H1 (cell line): ENCODE measurements around the gene FTSJ3. TPM values are rescaled to one million over a fixed set of nuclear protein-coding genes. Genes with fewer than 3 reads are reported as not detected.

ENCODE experiments used
- CTCF ChIA-PET: fragments of 300-600 bp; sonication (Branson Sonifier 250); formaldehyde crosslinking; loops from one replicate; lab custom pipeline; 2021; ENCODE audit not compliant: partially characterized antibody; lab: Charles Lee
- POLR2A ChIA-PET: fragments of 300-600 bp; sonication (Branson Sonifier 250); formaldehyde crosslinking; loops from one replicate; lab custom pipeline; 2021; ENCODE audit warnings: inconsistent platforms; ENCODE audit not compliant: partially characterized antibody; lab: Charles Lee
- DNase-seq, 2 experiments: peaks; one replicate each; pipeline versions ENCODE4 v3.0.0 to v3.0.0-alpha.2; 2010 to 2022; ENCODE audit warnings: low spot score in 2 of 2, low read depth in 1 of 2, mixed read lengths in 1 of 2
- FAIRE-seq: peaks from 2 replicates; lab custom pipeline; 2011; peaks lifted over from hg19 to GRCh38; lab: Jason Lieb, UNC
- H2AFZ ChIP-seq: 2 replicates; pipeline ENCODE4 v1.8.1; 2012; ENCODE audit warnings: low read length, inconsistent platforms
- H2AK5ac ChIP-seq: 2 replicates; pipeline ENCODE4 v1.6.1; 2013; ENCODE audit warnings: low read depth, low read length
- H2BK120ac ChIP-seq: replicated peaks from 2 replicates; pipeline ENCODE3; 2013; ENCODE audit warnings: low read depth, low read length, inconsistent platforms
- H2BK12ac ChIP-seq: 2 replicates; pipeline ENCODE4 v1.6.1; 2013; ENCODE audit warnings: low read depth, low read length
- H2BK15ac ChIP-seq: 2 replicates; pipeline ENCODE4 v1.6.1; 2013; ENCODE audit warnings: low read length
- H2BK20ac ChIP-seq: 2 replicates; pipeline ENCODE4 v1.6.1; 2013; ENCODE audit warnings: low read length
- H2BK5ac ChIP-seq: 2 replicates; pipeline ENCODE4 v1.6.1; 2013; ENCODE audit warnings: low read depth, low read length
- H3K14ac ChIP-seq: 2 replicates; pipeline ENCODE4 v1.6.1; 2013; ENCODE audit warnings: inconsistent platforms; ENCODE audit not compliant: insufficient read length
- H3K18ac ChIP-seq: 2 replicates; pipeline ENCODE4 v1.6.1; 2013; ENCODE audit warnings: low read length; ENCODE audit errors: extremely low read depth
- H3K23ac ChIP-seq: 2 replicates; pipeline ENCODE4 v1.6.1; 2013; ENCODE audit warnings: inconsistent platforms; ENCODE audit not compliant: insufficient read length
- H3K23me2 ChIP-seq: 2 replicates; pipeline ENCODE4 v1.6.1; 2013; ENCODE audit warnings: low read depth, low read length
- H3K27ac ChIP-seq: 2 replicates; pipeline ENCODE4 v1.6.1; 2011; ENCODE audit warnings: low read depth, low read length, inconsistent platforms
- H3K27me3 ChIP-seq, 4 experiments: replicated peaks in 1 of 4; 1 replicate in 1 of 4; 2 replicates in 3 of 4; pipeline versions ENCODE4 v1.6.1 to v1.8.1; 2011 to 2013; ENCODE audit warnings: low read length in 3 of 4, mild to moderate bottlenecking in 3 of 4, inconsistent platforms in 2 of 4, mixed read lengths in 2 of 4, moderate library complexity in 1 of 4; ENCODE audit not compliant: control insufficient read depth in 3 of 4, insufficient read depth in 3 of 4; ENCODE audit errors: extremely low read depth in 1 of 4
- H3K36me3 ChIP-seq, 4 experiments: 2 replicates each; pipeline versions ENCODE4 v1.6.1 to v1.8.1; 2011 to 2013; ENCODE audit warnings: mild to moderate bottlenecking in 4 of 4, low read length in 3 of 4, moderate library complexity in 2 of 4, control low read depth in 1 of 4, inconsistent platforms in 1 of 4; ENCODE audit not compliant: insufficient read depth in 4 of 4, control insufficient read depth in 2 of 4
- H3K4ac ChIP-seq: replicated peaks from 2 replicates; pipeline ENCODE3; 2013; ENCODE audit warnings: low read length, low read depth, mixed read lengths, inconsistent platforms; ENCODE audit not compliant: insufficient read length
- H3K4me1 ChIP-seq, 4 experiments: replicated peaks in 1 of 4; 1 replicate in 1 of 4; 2 replicates in 3 of 4; pipeline versions ENCODE4 v1.6.1 to v1.8.1; 2011 to 2013; ENCODE audit warnings: low read length in 3 of 4, inconsistent platforms in 2 of 4, mixed read lengths in 1 of 4; ENCODE audit not compliant: insufficient read depth in 4 of 4, control insufficient read depth in 3 of 4
- H3K4me2 ChIP-seq, 2 experiments: 2 replicates each; pipeline versions ENCODE4 v1.6.1 to v1.8.1; 2011 to 2013; ENCODE audit warnings: low read depth in 2 of 2, low read length in 2 of 2, control low read depth in 1 of 2, inconsistent platforms in 1 of 2, mild to moderate bottlenecking in 1 of 2; ENCODE audit not compliant: insufficient read depth in 1 of 2
- H3K4me3 ChIP-seq, 4 experiments: fragments of 200-600, 300-600 bp in 1 of 4; sonication (generic), shearing (Covaris generic), sonication (Bioruptor Twin) in 1 of 4; 2 replicates each; pipeline versions ENCODE4 v1.5.1 to v1.8.1; 2011 to 2016; ENCODE audit warnings: low read length in 4 of 4, low read depth in 3 of 4, control low read depth in 2 of 4, inconsistent platforms in 2 of 4, mild to moderate bottlenecking in 2 of 4, mixed read lengths in 1 of 4, moderate library complexity in 1 of 4; ENCODE audit not compliant: insufficient read depth in 2 of 4; ENCODE audit errors: extremely low read depth in 1 of 4
- H3K56ac ChIP-seq: replicated peaks from 2 replicates; pipeline ENCODE3; 2013; ENCODE audit warnings: low read depth, mild to moderate bottlenecking, mixed read lengths, low read length, inconsistent platforms; ENCODE audit not compliant: insufficient read length
- H3K79me1 ChIP-seq: 2 replicates; pipeline ENCODE4 v1.6.1; 2013; ENCODE audit warnings: low read depth, low read length, control low read depth
- H3K79me2 ChIP-seq, 2 experiments: 2 replicates each; pipeline versions ENCODE4 v1.6.1 to v1.8.1; 2012 to 2013; ENCODE audit warnings: low read length in 2 of 2, mild to moderate bottlenecking in 2 of 2, inconsistent platforms in 1 of 2; ENCODE audit not compliant: insufficient read depth in 2 of 2, control insufficient read depth in 1 of 2
- H3K9ac ChIP-seq, 4 experiments: replicated peaks in 1 of 4; 1 replicate in 1 of 4; 2 replicates in 3 of 4; pipeline versions ENCODE4 v1.6.1 to v1.8.1; 2011 to 2013; ENCODE audit warnings: low read depth in 3 of 4, low read length in 3 of 4, control low read depth in 2 of 4, mild to moderate bottlenecking in 2 of 4, moderate library complexity in 2 of 4, inconsistent platforms in 1 of 4; ENCODE audit errors: extremely low read depth in 1 of 4
- H3K9me3 ChIP-seq, 2 experiments: 2 replicates each; pipeline versions ENCODE4 v1.6.1 to v1.8.1; 2012 to 2013; ENCODE audit warnings: mild to moderate bottlenecking in 2 of 2, moderate library complexity in 2 of 2, control low read depth in 1 of 2, inconsistent platforms in 1 of 2, low read depth in 1 of 2, low read length in 1 of 2, mixed read lengths in 1 of 2; ENCODE audit not compliant: insufficient read depth in 2 of 2
- H4K20me1 ChIP-seq, 2 experiments: replicated peaks in 1 of 2; 2 replicates each; pipeline versions ENCODE3 to v1.8.1; 2011 to 2013; ENCODE audit warnings: inconsistent platforms in 2 of 2, low read length in 2 of 2, mild to moderate bottlenecking in 1 of 2; ENCODE audit not compliant: insufficient read depth in 2 of 2, control insufficient read depth in 1 of 2
- H4K5ac ChIP-seq: 2 replicates; pipeline ENCODE4 v1.6.1; 2013; ENCODE audit warnings: low read length, low read depth, mixed read lengths, inconsistent platforms; ENCODE audit not compliant: insufficient read length
- H4K8ac ChIP-seq: 2 replicates; pipeline ENCODE4 v1.8.0; 2013; ENCODE audit warnings: mild to moderate bottlenecking, moderate library complexity, low read length, inconsistent platforms; ENCODE audit not compliant: insufficient read depth; ENCODE audit errors: extremely low read depth
- H4K91ac ChIP-seq: replicated peaks from 2 replicates; pipeline ENCODE3; 2013; ENCODE audit warnings: low read length, mixed read lengths, inconsistent platforms; ENCODE audit not compliant: insufficient read length
- CEBPB ChIP-seq: IDR thresholded peaks from 2 replicates; pipeline ENCODE4 v1.6.1; 2012; ENCODE audit warnings: low read depth, low read length
- FOSL1 ChIP-seq: IDR thresholded peaks from 2 replicates; pipeline ENCODE4 v1.6.1; 2011; ENCODE audit warnings: mild to moderate bottlenecking, low read depth, low read length, moderate library complexity; ENCODE audit not compliant: insufficient read depth
- GTF2F1 ChIP-seq: IDR thresholded peaks from 2 replicates; pipeline ENCODE4 v1.6.1; 2012; ENCODE audit warnings: low read depth, low read length, improper control_type of control experiment, borderline replicate concordance
- HDAC6 ChIP-seq: IDR thresholded peaks from one replicate; pipeline ENCODE4 v1.7.1; 2012; ENCODE audit warnings: low read depth, mild to moderate bottlenecking, inconsistent platforms, low read length, moderate library complexity
- KDM5A ChIP-seq: fragments of 200-600 bp; IDR thresholded peaks from 2 replicates; pipeline ENCODE4 v1.7.1; 2012; ENCODE audit warnings: mild to moderate bottlenecking, low read length, inconsistent platforms, mixed read lengths
- MAFK ChIP-seq: IDR thresholded peaks from 2 replicates; pipeline ENCODE4 v1.6.1; 2012; ENCODE audit warnings: low read depth, mild to moderate bottlenecking, improper control_type of control experiment, low read length
- RBBP5 ChIP-seq: IDR thresholded peaks from 2 replicates; pipeline ENCODE4 v1.7.1; 2012; ENCODE audit warnings: low read depth, mild to moderate bottlenecking, inconsistent platforms, low read length, moderate library complexity, borderline replicate concordance
- SIX5 ChIP-seq: IDR thresholded peaks from 2 replicates; pipeline ENCODE4 v1.6.1; 2011; ENCODE audit warnings: mild to moderate bottlenecking, low read depth, low read length
- TAF7 ChIP-seq: optimal IDR thresholded peaks from 2 replicates; pipeline ENCODE3; 2011; ENCODE audit warnings: low read depth, mild to moderate bottlenecking, inconsistent platforms, low read length, moderate library complexity, borderline replicate concordance
- WGBS, 2 experiments: shearing (Covaris generic) in 1 of 2; methylation state at CpG; one replicate each; pipeline versions ENCODE4 v1.1.6 to v1.1.7; 2013 to 2015; ENCODE audit warnings: low lambda C conversion rate in 2 of 2, mixed read lengths in 2 of 2, inconsistent platforms in 1 of 2, low coverage in 1 of 2, missing lambda C conversion rate in 1 of 2; ENCODE audit not compliant: insufficient replicate concordance in 2 of 2, insufficient coverage in 1 of 2, insufficient read length in 1 of 2; ENCODE audit errors: extremely low coverage in 1 of 2, missing lambda C conversion rate in 1 of 2; 5-methylcytosine and 5-hydroxymethylcytosine counted together
- polyA plus RNA-seq, 7 experiments: library from polyadenylated mRNA; depleted of rRNA in 3 of 7; stranded (reverse) in 5 of 7; unstranded in 2 of 7; fragments of >200 nt in 5 of 7; fragments of 200-250 nt in 2 of 7; gene quantifications; 1 replicate in 5 of 7; 2 replicates in 1 of 7; 4 replicates in 1 of 7; pipeline versions ENCODE4 v1.2.1 to v1.2.3, GENCODE V29; 2011 to 2013; ENCODE audit warnings: missing spikeins in 2 of 7, mixed read lengths in 2 of 7
- total RNA-seq: library from RNA; stranded (reverse); fragmentation: NEBNext Ultra II Directional; extraction: Animal tissue kit (Norgen Biotek cat#: 25700); gene quantifications from 2 replicates; pipeline ENCODE4 v1.2.1, GENCODE V29; 2021

The FTSJ3 gene
- total and polyA plus RNA-seq, 2 of the 8 experiments (the other 6 are each of a cell fraction or from before 2014, with no cell fraction given): 42.7 to 77.2 TPM

GRCh38 chr17:63823659-63824331 is 3.7 kb downstream of the FTSJ3 start:
- ChIA-PET CTCF (interaction anchor here (0.7 to 7.5 kb wide), 3 partner anchors 9 to 24 kb away, joined by 3 to 61 read pairs (median 4); no protein-coding TSS in a partner anchor), POLR2A (interaction anchor here (1.1 to 32.3 kb wide), 7 partner anchors 3 to 81 kb away, joined by 3 to 593 read pairs (median 7); partner anchors contain the start of genes CCDC47, DDX42, FTSJ3 and PSMC5)
- Histone ChIP-seq H4K20me1 (peaks cover 5 to 22% of the 10 kb centered on the region in 2 experiments), H3K27me3 (no peaks in the 10 kb centered on the region), H3K23me2 (peaks cover 8% of the 10 kb centered on the region), H3K9ac (no peak overlapping the region), H2BK20ac (no peak overlapping the region), H3K23ac (no peak overlapping the region), H3K18ac (no peak overlapping the region), H2AFZ (no peak overlapping the region), H2BK120ac (no peak overlapping the region), H3K9me3 (no peaks in the 10 kb centered on the region), H3K36me3 (peaks cover 48 to 72% (median 64%) of the 10 kb centered on the region in 4 experiments), H4K91ac (no peak overlapping the region), H2BK5ac (no peak overlapping the region), H4K5ac (no peak overlapping the region), H3K4me2 (no peak overlapping the region), H2AK5ac (no peak overlapping the region), H2BK12ac (no peak overlapping the region), H3K4ac (no peak overlapping the region), H2BK15ac (no peak overlapping the region), H3K27ac (no peak overlapping the region), H3K79me1 (peaks cover 9% of the 10 kb centered on the region; the same call in 1 of the 2 replicates), H4K8ac (peak overlapping the region; percentile 17; the same call in 1 of the 2 replicates), H3K4me1 (peaks cover 0 to 3% (median 0%) of the 10 kb centered on the region in 4 experiments; a peak in 1 of 7 replicates), H3K56ac (no peak overlapping the region), H3K79me2 (peaks cover 0 to 31% of the 10 kb centered on the region in 2 experiments; a peak in 3 of 4 replicates), H3K14ac (no peak overlapping the region), H3K4me3 (no peak overlapping the region)
- TF ChIP-seq GTF2F1: no peak
- no peak for TF ChIP-seq RBBP5
- no peak for TF ChIP-seq HDAC6
- TF ChIP-seq TAF7: no peak
- no peak for TF ChIP-seq SIX5
- TF ChIP-seq MAFK: no peak
- TF ChIP-seq CEBPB: no peak
- TF ChIP-seq FOSL1: no peak
- no peak for TF ChIP-seq KDM5A
- no peak for FAIRE-seq
- no peak for DNase-seq
- 95% methylated on average over 12 of the region's 13 CpGs; no CpG with 5 or more reads in 1 of the 2 experiments for WGBS, 2 experiments
